Measurements from ENCODE around the gene ARHGEF7.

ARHGEF7 gene

DNA sequence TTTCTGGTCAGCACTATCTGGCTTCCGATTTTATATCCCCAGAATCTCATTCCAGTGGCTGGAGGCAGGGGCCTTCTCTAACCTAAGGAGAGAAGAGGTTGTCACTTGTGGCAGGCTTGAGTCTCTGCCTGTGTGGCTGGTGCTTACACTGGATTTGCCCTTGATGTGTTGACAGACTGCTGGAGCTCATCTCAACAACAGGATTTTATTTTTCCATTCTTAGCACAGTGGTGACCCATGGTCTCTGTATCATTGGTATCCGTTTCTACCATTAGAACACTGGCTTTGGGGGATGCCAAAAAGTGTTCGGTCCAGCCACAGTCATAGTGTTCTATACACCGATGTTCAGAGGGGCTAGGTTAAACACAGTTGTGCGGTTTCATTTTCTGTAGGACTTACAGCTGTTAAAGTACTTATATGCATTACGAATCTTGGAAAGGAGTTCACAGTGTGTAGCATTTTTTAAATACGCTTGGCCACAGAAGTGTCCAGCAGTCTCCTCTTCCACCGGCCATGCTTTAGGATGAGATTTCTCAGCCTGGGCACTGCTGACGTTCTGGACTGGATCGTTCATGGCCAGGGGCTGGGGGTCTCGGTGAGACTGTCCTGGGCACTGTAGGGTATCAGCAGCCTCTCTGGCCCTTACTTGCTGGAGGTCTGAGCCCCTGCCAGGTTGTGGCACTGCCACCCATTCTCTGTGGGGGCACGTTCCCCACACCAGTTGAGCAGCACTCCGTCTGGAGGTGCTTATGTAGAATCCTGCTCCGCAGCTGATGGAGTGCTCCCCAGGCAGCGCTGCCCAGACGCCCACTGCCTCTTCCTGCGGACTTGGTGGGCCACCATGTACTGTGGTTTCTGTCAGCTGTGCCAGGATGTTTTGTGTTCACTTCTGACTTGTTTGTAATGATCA, 163.9 kb downstream of the ARHGEF7 start:
- DNase-seq (ENCODE audit: low read depth): no peak

DNA sequence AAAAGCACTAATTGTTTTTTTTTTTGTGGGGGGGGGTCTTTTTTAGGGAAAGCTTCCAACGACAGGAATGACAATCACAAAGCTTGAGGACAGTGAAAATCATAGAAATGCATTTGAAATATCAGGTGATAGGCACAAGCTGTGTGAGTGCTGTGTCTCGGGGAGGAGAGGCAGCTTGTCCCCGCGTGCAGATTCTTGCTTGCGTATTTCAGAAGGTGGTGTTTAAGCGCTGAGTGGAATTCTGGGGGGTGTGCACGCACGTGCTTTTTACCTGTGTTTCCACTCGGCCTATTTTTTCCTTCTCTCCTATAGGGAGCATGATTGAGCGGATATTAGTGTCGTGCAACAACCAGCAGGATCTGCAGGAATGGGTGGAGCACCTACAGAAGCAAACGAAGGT, 165.1 kb downstream of the ARHGEF7 start:
- DNase-seq (ENCODE audit: low read depth): no peak

DNA sequence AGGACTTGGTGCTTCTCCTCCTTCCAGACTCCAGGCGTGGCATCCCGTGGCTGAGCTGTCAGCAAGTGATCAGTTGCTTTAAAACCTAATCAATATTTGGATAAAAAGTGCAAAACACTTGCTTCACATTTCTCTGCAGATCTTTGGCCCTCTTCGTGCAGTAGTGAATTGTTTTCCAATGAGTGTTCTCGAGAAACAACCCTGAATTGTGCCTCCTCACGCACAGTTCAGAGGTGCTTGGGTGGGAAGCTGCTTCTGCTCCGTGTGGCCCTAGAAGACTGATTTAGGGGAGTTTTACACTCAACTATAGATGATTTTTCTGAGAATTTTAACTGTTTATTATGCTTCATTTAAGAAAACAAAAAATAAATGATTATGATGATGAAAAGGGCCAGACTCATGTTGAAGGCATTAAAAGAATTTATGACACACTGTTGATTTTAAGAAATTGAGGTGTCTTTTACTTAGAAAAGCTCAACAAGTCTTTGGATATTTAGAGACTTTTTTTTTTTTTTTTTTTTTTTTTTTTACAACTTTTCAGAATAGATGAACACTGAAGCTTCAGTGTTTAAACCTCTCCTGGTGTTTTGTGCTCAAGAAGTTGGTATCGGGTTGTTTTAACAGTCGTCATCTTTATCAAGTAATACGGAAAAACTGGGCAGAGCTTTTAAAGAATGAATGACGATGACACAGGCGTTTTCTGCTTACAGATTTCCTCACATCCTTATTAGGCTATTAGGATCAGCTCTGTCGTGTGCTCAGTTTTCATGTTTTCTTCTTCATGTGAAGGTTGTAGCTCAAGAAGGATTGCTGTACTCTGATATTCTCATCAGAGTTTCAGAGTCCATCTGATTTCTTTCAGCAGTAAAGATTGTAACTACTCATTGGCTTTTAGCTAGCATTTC, 165.8 kb downstream of the ARHGEF7 start:
- DNase-seq (ENCODE audit: low read depth): no peak

DNA sequence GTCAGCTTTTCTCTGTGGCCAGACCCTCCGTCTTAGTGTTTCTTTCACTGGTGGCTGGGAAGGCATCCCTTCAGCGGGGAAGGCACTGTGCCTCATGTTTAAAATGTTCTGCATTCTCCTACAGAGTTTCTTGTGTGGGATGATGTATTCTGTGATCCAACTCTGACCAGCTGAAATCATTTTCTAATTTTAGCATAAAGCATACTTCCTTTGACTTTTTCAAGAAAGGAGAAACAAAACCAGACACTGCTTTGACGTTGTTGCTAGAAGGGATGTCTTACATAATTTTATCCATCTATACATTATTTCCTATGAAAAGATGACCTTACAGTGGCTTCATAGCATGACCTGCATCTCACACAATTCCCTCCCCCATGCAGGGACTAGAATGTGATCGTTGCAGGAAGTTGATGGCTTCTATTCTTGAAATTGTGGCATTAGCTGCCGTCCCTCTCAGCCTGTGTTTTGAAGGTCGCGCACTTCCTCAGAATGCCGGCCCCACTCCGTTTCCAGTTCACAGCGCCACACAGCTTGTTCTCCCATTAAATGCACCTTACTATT, 166.7 kb downstream of the ARHGEF7 start:
- DNase-seq (ENCODE audit: low read depth): no peak

DNA sequence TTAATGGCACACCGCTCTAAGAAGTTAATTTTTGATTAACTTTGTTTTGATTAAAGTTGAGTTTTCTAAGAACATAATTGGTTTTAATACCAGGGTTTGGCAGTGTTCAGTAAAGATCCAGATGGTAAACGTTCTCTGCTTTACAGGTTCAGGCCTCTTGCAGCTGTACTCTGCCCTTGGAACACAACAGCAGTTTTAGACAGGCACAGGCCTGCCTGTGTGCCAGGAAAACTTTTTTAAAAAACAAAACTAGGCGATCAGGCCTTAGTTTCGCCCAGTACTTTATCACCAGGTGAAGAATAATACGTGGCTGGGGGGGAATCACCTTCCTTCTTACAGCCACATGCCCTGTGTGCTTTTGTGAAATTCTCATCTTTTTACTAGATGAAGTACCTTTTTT, 167.3 kb downstream of the ARHGEF7 start:
- DNase-seq (ENCODE audit: low read depth): no peak

DNA sequence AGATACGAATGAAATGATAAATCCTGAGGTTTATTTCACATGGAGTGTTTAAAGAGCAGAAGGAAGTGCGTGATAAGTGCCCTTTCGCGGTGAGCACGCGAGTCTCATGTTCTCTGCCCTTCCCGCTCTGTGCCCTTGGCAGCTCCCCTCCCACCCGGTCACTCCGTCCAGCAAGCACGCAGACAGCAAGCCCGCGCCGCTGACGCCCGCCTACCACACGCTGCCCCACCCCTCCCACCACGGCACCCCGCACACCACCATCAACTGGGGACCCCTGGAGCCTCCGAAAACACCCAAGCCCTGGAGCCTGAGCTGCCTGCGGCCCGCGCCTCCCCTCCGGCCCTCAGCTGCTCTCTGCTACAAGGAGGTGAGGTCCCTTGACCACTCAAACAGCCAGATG, 167.9 kb downstream of the ARHGEF7 start:
- DNase-seq (ENCODE audit: low read depth): no peak

DNA sequence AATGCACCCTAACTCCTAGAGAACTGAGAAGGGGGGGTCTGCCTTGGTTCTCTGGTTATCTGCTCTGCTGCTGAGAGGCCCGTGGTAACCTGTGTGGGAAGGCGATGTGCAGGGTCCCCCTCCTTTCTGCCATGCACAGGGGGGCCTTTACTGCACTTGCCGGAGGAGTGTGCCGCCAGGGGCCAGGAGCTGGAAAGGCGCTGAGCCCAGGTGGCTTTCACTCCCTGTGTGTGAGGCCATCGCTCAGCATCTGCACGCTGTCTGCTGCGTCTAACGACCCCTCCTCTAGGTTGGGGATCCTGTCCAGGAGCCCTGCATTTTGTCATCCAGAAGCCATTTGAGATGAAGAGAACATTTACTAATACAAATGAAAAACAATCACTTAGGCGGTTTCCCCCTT, 168.3 kb downstream of the ARHGEF7 start:
- DNase-seq (ENCODE audit: low read depth): no peak

DNA sequence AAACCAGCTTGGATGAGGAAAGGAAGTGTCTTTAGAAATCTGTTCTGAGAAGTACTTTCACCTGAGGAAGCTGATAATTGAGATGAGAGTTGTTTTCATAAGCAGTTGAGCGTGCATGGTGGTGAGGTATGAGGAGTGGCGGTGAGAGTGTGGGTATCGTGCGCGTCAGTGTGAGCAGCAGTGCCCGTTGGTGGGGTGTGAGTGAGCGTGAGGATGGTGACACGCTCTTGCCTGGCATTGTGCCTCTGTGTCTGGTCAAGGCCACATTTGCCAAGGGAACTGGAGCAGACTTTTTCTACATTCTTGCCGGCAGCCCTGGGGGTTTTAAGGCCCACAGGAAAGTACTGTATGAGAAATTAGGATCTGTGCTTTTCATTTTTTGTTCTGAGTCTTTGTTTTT, 168.9 kb downstream of the ARHGEF7 start:
- no peak for DNase-seq (ENCODE audit: low read depth)

DNA sequence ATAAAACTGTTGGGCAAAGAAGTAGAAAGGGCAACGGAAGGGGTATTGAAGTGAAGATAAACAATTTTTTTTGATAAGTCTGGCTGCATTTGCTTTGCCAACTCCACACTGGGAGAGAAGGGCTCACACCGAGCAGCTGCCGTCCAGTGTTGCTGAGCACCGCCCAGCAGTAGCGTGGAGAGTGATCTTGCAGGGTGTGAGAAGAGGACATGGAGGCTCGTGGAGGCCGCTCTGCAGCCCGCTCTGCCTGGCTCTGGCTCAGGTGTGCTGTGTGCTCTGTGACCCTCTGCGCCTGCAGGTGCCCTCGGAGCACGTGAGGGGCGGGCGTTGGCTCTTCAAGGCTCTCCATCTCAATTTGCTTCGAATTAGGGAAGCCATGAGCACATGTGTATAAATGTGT, 169.5 kb downstream of the ARHGEF7 start:
- no peak for DNase-seq (ENCODE audit: low read depth)

DNA sequence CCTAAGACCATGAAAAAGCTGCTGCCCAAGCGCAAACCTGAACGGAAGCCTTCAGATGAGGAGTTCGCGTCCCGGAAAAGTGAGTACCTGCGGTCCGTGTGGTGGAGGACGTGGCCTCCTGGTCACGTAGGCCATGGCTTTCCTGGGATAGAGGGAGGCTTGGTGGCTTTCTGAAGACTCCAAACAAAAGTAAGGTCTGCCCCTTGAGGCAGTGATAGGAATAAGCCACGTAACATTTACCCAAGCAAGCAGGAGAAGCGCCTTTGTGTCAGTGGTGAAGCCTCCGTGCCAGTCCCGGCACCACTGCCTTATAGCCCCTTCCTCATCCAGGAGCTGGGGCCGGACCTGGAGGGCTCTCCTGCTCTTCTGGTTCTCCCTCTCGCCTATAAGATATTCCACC, 171.1 kb downstream of the ARHGEF7 start:
- DNase-seq (ENCODE audit: low read depth): no peak

DNA sequence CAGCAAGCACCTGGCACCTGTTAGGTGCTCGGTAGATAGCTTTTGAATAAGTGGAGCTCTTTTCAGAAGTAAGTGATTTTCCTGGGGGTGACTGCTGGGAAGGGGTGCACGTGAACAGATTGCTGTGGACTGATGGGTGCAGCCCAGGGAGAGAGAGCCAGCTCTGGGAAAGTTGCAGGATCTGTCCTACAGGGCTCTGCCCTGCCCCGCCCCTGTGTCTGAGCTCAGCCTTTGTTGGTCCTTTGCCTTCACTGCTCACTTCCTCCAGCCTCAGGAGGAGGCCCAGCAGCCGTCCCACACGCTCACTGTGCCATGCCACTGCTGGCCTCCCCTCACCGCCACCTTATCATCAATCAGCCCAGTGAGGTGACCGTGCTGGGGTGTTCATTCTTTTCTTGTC, 171.6 kb downstream of the ARHGEF7 start:
- DNase-seq (ENCODE audit: low read depth): no peak

DNA sequence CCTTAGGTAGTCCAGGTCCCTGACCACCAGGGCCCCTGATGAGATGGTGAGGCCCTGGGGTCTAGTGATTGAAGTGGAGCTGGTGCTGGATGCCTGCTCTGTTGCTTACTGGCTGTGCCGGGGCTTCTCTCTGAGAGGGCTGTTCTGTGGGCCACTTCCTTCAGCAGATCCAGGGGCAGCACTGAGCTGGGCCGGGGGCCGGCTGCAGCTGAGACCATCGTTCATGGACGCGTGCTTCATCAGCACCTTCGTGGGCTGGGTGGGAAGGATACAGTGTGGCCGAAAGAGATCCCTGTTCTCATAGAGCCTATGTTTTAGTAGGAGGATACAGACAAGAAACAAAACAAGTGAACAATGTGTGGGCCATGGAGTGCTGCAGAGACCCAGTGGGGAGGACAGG, 172.1 kb downstream of the ARHGEF7 start:
- no peak for DNase-seq (ENCODE audit: low read depth)

DNA sequence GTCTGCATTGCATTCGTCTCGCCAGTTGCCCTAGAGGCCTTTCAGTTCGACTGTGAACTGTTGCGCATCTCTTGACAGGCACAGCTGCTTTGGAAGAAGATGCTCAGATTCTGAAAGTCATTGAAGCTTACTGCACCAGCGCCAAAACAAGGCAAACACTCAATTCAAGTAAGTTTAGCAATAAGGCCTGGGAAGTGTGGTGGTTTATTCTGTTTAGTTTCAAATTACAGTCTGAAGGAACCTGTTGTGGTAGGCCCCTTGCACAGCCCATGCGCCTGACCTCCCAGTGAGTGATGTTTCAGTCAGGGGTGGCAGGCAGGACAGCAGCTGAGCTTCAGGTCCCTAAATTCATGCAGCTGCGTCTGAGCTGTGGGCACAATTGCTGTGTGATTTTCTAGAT, 173.2 kb downstream of the ARHGEF7 start:
- DNase-seq (ENCODE audit: low read depth): no peak

DNA sequence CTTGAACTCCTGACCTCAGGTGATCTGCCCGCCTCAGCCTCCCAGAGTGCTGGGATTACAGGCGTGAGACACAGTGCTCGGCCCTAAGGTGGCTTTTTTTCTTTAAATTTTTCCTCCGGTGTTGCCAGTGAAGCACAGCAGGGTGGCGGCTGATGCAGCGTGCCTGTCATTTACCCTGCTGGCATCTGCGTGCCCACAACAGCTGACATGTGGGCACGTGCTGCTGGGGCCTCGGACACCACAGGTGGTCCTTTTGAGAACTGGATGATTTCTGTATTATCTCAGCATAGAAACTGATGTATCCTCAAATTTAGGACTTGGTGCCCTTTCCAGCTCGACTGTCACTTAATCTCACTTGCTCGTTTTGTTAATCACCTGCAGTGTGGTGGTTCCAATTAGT, 174.1 kb downstream of the ARHGEF7 start:
- no peak for DNase-seq (ENCODE audit: low read depth)

DNA sequence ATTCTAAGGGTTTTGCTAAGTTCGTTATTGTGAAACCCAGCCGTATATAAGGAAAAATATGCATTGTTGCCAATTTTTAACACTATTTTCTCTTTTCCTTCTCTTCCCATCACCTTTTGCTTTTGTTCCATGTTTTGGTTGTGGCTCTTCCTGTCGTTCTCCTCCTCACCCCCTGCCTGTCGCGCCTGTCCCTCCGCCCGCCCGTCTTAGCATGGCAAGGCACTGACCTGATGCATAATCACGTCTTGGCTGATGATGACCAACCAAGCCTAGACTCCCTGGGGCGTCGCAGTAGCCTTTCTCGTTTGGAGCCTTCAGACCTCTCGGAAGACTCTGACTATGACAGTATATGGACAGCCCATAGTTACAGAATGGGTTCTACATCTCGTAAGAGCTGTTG, 176.8 kb downstream of the ARHGEF7 start:
- DNase-seq (ENCODE audit: low read depth): no peak

DNA sequence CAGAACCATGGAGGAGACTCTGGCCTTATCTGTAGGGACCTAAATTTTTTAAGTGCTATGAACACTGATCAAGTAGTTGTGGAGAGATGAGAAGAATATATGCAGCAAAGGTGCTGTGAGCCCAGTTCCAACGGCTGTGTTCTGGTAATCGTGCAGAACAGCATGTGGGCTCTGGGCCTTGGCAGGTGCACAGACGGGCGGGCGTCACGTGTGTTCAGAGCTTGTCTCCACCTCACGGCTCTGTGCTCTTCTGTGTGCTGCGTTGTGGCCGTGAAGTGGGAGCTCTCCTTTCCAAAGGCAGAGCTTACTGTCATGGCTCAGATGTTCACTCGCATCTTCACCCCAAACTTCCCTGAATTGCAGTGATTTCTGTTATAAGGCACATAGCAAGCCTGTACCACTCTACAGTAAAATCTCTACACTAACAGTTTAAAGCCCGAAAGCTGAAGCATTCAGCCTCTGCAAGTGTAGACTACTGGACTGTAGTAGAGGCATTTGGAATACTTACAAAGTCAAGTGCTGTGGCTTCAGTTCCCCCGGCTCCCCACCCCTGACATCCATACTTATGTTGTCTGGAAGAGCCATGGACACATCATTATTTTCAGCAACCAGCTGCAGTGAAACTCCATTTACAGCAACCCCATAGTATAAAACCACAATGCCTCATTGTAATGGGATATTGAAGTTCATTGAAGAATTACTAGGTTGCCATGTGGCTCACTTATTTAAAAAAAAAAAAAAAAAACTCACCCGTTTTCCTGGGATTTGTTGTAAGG, 177.8 kb downstream of the ARHGEF7 start:
- DNase-seq (ENCODE audit: low read depth): no peak

DNA sequence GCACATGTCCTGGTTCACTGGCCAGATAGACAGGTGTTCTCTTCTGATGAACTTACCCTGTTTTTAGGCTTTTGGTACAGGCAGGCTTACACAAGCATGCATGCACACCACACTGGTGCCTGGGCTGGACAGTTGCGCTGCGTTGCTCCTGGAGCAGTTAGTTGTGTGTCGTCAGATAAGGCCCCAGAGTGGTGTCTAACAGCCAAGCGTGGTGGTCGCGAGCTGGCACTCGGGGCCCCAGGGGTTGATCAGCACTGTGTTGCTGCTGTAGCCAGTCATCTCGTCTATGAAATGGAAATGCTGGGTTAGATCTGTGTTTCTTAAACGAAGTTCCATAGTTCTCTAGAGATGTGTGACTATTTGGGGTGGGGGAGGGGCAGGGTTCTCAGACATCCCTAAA, 180.8 kb downstream of the ARHGEF7 start:
- DNase-seq (ENCODE audit: low read depth): no peak

DNA sequence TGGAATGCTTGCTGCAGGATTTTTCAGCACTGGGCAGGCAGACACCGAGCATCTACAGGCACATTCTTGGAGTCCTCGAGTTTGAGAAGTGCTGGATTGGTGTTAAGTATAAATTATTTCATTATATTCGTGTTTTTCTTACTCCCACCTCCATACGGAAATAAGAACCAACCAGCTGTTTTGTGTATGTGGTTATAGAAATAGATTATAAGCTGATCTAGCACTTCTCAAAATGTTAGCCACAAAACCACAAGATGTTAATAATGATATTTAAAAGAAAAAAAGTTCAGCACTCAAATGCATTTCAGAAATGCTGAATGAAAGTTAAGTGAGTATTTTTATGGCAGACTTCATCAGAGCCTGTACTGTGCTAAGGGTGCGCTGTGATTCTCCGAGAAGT, 181.3 kb downstream of the ARHGEF7 start:
- DNase-seq (ENCODE audit: low read depth): no peak

DNA sequence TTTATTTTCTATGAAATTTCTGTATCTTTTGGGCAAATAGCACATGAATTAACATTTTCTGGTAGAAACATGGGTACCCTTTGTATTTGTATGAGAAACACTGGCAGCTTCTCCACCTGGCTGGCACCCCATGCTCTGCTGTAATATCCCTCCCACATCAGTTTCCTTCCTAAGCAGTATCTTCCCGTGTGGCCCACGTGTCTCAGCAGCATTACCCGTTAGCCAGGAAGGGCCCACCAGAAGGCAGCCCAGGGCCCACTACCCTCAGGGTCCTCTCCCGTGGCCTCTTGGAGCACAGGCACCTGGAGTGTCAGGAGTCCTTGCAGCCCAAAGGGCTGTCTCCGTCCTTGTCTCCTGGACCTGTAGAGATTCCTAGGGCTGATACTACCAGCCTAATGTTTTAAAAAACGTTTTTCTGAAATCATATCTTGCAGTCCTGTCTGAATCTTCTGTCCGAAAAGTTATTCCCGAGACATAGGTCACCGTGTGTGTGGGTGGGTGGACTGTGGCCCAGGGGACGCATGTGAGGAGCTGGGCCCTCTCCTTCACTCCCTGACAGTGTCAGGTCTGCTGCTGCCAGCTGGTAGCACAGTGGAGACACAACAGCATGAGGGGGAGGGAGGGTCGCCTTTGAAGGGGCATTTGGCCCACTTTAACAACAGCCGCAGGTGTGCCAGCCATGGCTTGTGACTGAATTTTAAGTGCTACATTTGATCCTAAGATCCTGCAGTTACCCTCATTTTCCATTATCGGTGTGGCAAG, 183.3 kb downstream of the ARHGEF7 start:
- no peak for DNase-seq (ENCODE audit: low read depth)

DNA sequence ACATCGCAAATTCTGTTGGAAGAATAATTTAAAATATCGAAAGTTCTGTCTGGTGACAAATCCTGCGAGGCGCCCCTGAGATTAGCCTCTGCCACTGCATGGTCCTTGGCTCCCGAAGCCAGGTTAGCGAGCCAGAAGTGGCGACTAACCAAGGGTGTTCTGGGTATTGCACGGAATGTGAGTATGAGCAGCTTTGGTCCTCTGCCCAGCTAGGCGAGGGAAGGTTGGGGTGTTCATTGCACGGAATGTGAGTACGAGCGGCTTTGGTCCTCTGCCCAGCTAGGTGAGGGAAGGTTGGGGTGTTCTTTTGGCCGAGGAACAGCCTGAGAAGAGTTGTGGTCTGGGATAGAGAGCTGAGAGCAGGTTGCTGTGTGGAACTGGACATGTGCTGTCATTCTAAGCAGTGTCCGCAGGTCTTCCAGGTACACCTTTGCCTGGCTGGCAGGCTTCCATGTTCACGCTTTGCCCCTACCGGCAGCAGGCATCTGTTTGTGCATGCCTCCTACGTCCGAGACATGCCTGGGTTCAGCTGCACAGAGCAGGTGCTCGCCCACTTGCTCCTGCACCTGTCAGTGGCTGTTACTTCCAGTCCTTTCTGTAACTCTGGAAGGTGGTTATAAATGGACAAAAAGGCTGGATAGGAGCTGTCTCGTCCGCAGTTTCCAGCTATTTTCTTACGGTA, 187.1 kb downstream of the ARHGEF7 start:
- no peak for DNase-seq (ENCODE audit: low read depth)

DNA sequence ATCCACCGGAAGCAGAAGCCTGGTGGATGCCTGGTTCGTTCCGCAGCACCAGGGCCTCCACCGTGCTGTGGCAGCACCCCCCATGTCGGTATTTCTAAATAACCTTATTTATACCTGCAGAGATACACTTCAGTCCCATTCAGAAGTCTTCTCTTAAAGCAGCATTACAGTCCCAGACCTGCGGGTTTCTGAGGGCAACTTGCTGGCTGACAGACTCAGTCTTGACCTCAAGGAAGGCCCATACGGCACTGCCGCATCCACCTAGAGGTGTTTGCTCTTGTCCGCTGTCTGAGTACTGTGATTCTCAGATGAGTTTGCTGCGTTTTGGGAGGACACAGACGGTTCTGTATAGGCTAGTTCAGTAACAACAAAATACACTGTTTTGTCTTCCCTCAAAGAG, 188.4 kb downstream of the ARHGEF7 start:
- no peak for DNase-seq (ENCODE audit: low read depth)

Measured in HS-27A (cell line).